Caki2 (cell line): Measurements from ENCODE around the gene ALG2. TPM values are rescaled to one million over a fixed set of nuclear protein-coding genes. Genes with fewer than 3 reads are reported as not detected.

Experiments used
- total RNA-seq: library from RNA; depleted of rRNA; stranded (reverse); fragments of >200 nt; shearing (Covaris generic); gene quantifications from 2 replicates; pipeline ENCODE4 v1.2.3, GENCODE V29; 2014; ENCODE audit warnings: low replicate concordance; rRNA removed

The ALG2 gene
- total RNA-seq, 1 experiment from 2014 or later = 19.5 TPM

Other genes starting within 250 kb of the ALG2 start
- 6.9 and 8.1 TPM in 2 replicates for gene TGFBR1, start 116.8 kb downstream of the ALG2 start, total RNA-seq
- 107 and 185 TPM in 2 replicates for gene SEC61B, start 340 bp upstream of the ALG2 start, total RNA-seq